ENCODE results near the gene HMX1.

DNA sequence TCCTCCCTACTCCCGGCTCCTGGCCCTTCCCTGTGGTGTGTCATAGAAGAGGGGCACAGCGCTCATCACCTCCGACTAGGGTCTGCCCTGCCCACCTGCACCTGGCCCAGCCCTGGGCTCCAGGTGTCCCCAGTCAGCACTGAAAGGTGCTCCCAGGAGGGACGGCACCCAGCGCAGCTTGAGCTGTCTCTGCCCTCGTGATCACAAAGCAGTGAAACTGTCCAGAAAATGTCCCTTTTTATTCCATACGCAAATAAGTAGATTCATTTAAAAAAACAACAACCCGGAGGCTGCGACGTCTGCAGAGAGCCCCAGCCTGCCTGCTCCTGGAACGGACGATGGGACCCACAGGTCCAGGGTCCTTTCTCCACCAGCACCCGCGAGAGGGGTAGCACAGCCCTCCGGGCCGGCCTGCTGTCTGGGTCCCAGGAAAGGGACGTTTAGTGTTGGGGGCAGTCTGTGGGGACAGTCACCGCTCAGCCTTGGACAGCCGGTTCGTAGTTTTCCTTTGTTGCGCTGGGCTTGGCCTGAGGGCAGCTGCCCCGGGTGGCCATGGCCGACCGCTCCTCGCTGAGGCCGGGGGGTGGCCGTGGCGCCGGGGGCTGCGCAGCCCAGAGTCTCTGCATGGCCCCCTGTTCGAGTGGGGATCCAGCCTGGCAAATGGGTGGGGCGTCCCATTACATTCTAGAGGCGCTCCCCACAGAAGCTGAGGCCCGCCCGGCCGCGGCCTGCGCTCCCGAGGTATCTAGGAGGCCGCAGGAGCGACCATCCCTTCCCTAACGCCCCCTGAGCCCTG lies 4.6 kb downstream of the HMX1 start:
- TF ChIP-seq GATA3 (IDR thresholded peaks at IDR 0.05; ENCODE audit: low read depth, low read length), result no peak
- no peak for TF ChIP-seq GATA2 (IDR thresholded peaks at IDR 0.05; ENCODE audit: low read depth, low read length)

All from SH-SY5Y (cell line).